Stimulated activated CD4-positive, alpha-beta T cell treated with anti-CD3 and anti-CD28 coated beads, Interleukin-4, amount 100 ng/mL, for 1 hour (primary cell): ENCODE measurements around the gene SLC15A3.
A peak's percentile ranks its signal among the peaks of the same experiment; 100 is the strongest.
"Not testable (repeated sequence)": the region's sequence is repeated elsewhere in the genome, so short reads cannot be mapped to it uniquely, and the experiment has no call there.

ENCODE experiments used
- DNase-seq: peaks from one replicate; pipeline ENCODE4 v3.0.0-alpha.2; 2020

Gene SLC15A3

DNA sequence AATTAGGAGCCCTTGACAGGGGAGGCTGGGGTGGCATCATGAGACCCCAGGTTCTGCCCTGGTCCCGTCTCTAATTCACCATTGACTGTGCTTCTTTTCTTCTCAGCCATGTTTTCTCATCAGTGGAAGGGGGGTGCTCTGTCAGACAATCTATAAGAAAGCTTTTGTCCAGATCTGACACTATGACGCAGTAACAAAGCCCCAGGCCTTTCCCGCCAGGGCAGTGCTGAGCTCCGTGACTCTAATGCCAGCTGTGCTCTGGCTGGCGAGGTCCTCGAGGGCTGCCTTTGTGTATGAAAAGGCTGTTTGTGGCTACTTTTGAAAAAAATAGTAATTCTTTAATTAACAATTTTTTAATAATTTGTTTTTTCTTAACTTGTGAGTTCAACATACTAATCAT lies 22.8 kb upstream of the SLC15A3 start:
- DNase-seq = no peak

GRCh38 chr11:60974316-60974715 lies 22.3 kb upstream of the SLC15A3 start:
- not testable (repeated sequence) for DNase-seq

- no peak for DNase-seq
These were observed 21.7 kb upstream of the SLC15A3 start for GRCh38 chr11:60973699-60974098.

DNA sequence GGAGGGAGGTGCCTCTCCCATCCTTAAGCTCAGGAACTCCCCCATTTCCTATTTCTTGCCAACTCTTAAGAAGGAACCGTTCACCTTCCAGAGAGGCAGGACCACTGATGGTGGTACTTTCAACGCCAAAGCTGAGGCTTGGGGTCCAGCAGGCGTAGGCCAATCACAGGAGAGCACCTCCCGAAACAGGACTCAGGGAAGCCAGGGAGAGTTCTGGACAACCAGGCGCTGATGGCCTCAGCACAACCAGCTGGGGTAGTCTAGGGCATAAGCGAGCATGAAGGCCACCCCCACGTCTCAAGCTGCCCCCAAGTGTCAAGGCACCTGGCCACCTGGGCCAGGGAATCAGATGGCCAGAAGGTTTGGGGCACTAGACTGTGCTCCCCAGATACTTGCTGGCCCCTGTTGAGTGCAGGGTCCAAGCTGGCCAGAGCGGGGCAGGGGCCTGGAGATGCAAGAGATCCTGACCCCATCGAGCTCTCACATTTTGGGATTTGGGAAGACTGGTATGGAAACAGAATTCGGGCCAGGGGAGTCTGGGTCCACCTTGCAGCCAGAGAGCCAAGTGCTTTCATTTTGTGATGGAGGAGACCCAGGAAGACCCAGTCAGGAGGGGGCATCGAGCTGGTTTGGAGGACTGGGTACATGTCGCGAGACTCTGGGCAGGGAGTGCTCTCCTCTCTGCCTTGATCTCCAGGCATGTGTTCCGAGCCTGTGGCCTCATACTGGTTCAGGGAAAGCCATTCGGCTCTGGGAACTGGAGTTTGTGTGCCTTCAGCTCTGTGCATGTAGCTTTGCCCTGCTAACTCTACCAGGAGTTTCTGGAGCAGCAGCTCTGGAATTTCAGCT lies 20.4 kb upstream of the SLC15A3 start:
- peak; percentile 45 for DNase-seq

DNA sequence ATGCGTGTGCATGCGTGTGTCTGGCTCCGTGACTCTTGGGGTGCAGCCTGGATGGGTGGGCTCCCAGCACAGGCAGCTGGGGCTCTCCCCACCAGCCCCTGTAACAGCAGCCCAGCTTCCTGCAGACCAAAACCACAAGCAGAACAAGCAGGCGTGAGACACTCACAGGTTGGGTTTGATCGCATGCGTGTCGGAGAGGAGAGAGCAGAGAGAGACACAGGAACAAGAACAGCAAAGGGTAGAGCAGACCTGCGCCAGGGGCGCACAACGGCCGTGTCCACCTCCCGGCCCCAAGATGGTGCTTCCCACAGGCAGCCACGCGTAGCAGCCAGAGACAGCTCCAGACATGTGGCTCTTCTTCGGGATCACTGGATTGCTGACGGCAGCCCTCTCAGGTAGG lies 19.5 kb upstream of the SLC15A3 start, which contains the start of gene CD6:
CD6 (plus strand) TSS at position 161 of the 400 bp plus-strand sequence; CDS start at position 347, 186 bp downstream.
- peak; percentile 67 for DNase-seq

DNA sequence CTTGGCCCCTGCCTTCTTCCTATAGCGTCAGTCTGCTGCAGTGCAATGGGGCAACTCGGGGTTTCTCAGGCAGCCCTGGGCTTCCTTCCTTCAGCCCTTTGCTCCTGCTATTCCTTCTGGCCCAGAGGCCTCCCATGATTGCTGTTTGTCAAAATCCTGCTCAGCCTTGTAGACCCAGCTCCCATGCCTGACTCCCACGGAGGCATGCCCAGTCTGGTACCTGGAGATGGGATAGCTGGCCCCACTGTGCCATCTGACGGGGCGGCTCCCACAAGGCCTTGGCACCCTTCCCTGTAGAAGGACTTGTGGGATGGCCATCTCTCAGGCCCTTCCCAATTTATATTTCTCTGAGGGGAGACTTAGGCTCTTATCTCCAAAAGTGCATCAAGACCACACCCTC lies 18.9 kb upstream of the SLC15A3 start:
- DNase-seq = no peak

GRCh38 chr11:60970369-60970774 lies 18.4 kb upstream of the SLC15A3 start:
- DNase-seq = peak; percentile 85

- DNase-seq = no peak
These were observed 16.2 kb upstream of the SLC15A3 start for GRCh38 chr11:60968223-60968622.

GRCh38 chr11:60966890-60967289 lies 14.9 kb upstream of the SLC15A3 start:
- no peak for DNase-seq

GRCh38 chr11:60964801-60965200 lies 12.8 kb upstream of the SLC15A3 start:
- no peak for DNase-seq

- no peak for DNase-seq
These were observed 8.4 kb upstream of the SLC15A3 start for GRCh38 chr11:60960405-60960804.

- no peak for DNase-seq
These were observed 7.5 kb upstream of the SLC15A3 start for GRCh38 chr11:60959431-60959830.

DNA sequence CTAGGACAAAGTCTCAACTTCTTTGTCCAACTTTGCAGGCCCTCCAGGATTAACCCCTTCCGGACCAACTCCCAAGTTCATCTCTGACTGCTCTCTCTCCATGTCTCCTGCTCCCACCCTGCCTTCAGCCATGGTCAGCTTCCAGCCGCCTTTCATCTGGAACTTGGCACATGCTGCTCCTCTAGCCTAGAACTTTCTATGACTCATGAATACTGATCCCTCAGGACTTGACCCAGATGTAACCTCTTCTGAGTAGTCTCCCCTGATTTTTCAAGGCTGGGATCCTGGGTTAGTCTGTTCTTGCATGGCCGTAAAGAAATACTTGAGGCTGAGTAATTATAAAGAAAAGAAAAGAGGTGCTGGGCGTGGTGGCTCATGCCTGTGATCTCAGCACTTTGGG lies 5.2 kb upstream of the SLC15A3 start:
- no peak for DNase-seq

GRCh38 chr11:60955571-60955970 lies 3.6 kb upstream of the SLC15A3 start:
- no peak for DNase-seq

- DNase-seq = no peak
These were observed 2.4 kb upstream of the SLC15A3 start for GRCh38 chr11:60954421-60954820.

DNA sequence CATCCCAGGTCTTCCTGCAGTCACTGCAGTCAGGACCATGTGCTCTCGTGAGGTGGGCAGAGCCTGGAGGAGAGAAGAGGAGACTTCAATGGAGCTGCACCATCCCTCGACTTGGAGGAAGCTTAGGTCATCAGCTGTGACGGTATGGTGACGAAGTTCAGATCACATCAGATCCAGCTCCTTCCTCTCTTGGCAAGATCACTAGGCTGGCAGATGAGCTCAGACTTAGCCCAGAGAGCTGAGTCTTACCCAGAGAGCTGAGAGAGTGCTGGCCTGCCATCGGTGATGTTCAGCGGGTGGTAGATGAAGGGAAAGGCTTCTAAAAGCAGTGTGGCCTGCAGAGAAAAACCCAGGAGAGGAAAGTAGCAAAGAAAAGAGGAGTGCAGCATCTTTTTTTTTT lies 1.8 kb upstream of the SLC15A3 start:
- DNase-seq = no peak

DNA sequence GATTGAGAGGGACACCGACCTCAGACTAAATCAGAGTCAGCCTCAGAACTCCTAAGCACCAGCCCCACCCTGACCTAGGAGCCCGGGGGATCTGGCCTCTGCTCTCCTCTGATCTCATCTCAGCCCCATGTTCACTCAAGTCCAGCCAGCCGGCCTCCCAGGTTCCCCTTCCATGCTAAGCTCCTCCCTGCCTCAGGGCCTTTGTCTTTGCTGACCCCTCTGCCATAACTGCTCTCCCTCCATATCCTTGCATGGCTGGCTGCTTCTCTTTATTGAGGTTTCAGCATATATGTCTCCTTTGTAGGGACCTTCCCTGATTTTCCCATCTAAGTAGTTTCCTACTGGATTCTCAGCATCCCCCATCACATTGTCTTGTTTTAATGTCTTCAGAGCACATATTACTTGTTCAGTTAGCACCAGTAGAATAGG lies 780 bp upstream of the SLC15A3 start:
- DNase-seq = no peak

DNA sequence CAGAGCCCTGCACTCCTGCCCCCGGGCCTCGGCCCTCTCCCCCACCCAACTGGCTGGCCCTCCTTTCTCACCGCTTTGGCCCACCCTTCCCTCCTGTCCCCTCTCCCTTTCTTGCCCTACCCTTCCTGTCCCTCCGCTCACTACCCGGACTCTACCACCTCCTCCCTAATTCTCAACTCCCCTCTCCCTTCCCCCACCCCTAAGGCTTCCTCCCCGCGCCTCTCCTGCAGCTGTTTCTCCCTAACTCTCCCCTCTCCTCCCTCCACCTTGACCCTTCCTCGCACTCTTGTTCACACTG lies 421 bp downstream of the SLC15A3 start:
- DNase-seq = no peak

- DNase-seq = peak; percentile 40
These were observed 907 bp downstream of the SLC15A3 start for GRCh38 chr11:60950933-60951605.

DNA sequence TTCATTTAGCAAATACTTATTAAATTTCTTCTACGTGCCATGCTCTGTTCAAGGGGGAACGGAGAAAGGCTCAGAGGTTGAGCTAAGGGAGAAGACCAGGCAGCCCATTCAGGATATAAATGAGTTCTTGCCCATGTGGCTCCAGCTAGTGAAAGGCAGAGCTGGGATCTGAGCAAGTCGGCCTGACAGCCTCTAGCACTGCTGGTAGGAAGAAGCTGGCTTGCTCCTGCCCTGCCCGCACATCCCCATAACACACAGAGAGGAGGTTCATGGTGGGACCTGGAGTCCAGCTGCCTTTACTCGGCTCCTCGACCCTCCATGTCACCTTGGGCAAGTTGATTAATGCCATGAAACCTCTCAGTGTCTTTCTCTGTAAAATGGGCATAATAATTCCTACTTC lies 2.0 kb downstream of the SLC15A3 start:
- no peak for DNase-seq

DNA sequence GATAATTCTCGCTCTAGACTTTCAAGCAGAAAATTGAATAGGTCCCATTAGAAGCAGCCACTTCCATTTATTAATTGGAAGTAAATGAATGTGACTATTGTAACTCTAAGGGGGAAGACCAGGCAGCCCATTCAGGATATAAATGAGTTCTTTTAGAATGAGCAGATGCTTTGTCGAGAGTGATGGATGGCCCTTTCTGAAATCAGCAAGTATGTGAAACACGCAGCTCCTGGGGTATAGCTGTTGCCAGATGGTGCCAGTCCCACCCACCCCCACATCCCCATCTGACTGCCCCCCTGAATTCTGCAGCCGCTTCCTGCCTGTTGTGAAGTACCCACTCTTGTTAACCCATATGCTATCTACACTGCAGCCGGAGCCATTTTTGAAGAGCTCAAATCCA lies 3.7 kb downstream of the SLC15A3 start:
- no peak for DNase-seq

DNA sequence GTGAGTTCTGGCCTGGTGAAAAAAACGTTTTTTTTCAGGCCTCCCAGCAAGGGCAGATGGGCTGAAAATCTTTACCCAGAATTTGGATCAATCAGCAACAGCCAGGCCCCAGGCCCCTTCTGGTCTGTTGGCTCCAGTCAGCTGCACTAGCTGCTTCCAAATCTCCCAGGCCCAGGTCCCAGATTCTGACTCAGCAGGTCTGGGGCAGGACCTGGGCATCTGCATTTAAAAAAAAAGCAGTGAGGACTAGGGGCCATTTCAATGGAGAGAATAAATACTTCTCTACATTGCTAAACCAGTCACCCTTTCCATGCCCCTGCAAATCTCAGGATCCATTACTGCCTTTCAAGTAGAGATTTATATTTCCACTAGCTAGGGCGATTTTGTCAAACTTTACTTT lies 4.3 kb downstream of the SLC15A3 start:
- no peak for DNase-seq

GRCh38 chr11:60946601-60947264 lies 5.2 kb downstream of the SLC15A3 start:
- no peak for DNase-seq

DNA sequence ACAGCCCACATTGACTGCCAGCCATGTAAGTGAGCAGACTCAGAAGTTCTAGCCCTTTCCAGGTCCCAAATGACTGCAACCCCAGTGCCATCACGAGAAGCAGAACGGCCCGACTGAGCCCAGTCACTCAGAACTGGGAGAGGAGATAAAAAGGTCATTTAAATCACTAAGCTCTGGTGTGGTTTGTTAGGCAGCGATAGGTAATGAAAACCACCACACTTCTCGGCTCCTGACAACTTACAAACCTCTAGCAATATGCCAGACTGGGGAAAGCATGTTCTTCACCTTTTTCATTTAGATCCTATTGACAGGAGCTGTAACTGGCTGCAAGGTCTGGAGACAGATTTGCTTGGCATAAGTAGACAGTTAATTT lies 6.7 kb downstream of the SLC15A3 start:
- DNase-seq = no peak
